Mucosa of stomach (tissue), 1 donor: ENCODE results near the gene ARHGAP12.

Source experiments
- H3K27me3 ChIP-seq: one replicate; pipeline ENCODE4 v1.7.0; 2013; ENCODE audit warnings: mild to moderate bottlenecking, low read length; ENCODE audit not compliant: control insufficient read depth, insufficient read depth
- H3K36me3 ChIP-seq: one replicate; pipeline ENCODE4 v1.7.0; 2013; ENCODE audit warnings: low read length; ENCODE audit not compliant: control insufficient read depth, insufficient read depth
- H3K4me1 ChIP-seq: one replicate; pipeline ENCODE4 v1.7.0; 2013; ENCODE audit warnings: mild to moderate bottlenecking, low read length; ENCODE audit not compliant: control insufficient read depth, insufficient read depth
- H3K4me3 ChIP-seq: one replicate; pipeline ENCODE4 v1.7.0; 2013; ENCODE audit warnings: low read length
- H3K9ac ChIP-seq: one replicate; pipeline ENCODE4 v1.7.0; 2013; ENCODE audit warnings: mild to moderate bottlenecking, low read length, moderate library complexity
- H3K9me3 ChIP-seq: one replicate; pipeline ENCODE4 v1.7.0; 2013; ENCODE audit warnings: mild to moderate bottlenecking, low read length, moderate library complexity; ENCODE audit not compliant: control insufficient read depth
- donor health status: Pancreatic carcinoma.

Gene ARHGAP12

GRCh38 chr10:31886885-31887284, 41.7 kb downstream of the ARHGAP12 start:
- no peaks in the 10 kb centered on the region for H3K27me3 ChIP-seq
- H3K36me3 ChIP-seq = no peaks in the 10 kb centered on the region
- H3K4me3 ChIP-seq = no peak overlapping the region
- no peak overlapping the region for H3K9ac ChIP-seq
- H3K4me1 ChIP-seq = peaks cover 31% of the 10 kb centered on the region
- H3K9me3 ChIP-seq = no peaks in the 10 kb centered on the region

- Histone ChIP-seq H3K27me3 (no peaks in the 10 kb centered on the region), H3K4me1 (peaks cover 31% of the 10 kb centered on the region), H3K9me3 (no peaks in the 10 kb centered on the region), H3K36me3 (no peaks in the 10 kb centered on the region), H3K4me3 (no peak overlapping the region), H3K9ac (no peak overlapping the region)
Observed at GRCh38 chr10:31885971-31886370, 42.7 kb downstream of the ARHGAP12 start.

DNA sequence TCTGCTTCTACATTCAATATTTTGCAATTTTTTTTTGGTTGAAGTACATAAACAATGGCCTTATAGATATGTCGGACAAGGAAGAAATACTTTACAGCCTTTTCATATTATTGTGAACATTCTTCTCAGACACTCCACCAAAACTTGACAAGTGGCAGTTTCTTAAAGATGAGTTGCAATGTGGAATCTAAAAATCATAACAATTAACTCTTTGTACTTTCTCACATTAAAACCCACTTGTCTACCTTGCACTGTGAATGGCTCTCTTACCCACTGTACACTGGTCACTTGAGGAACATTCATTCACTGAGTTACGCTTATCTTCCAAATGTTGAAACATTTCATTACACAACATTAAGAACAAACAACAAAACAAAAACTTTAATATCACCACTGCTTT, 44.2 kb downstream of the ARHGAP12 start:
- no peaks in the 10 kb centered on the region for H3K9me3 ChIP-seq
- H3K4me3 ChIP-seq = no peak overlapping the region
- peaks cover 31% of the 10 kb centered on the region for H3K4me1 ChIP-seq
- no peaks in the 10 kb centered on the region for H3K36me3 ChIP-seq
- no peak overlapping the region for H3K9ac ChIP-seq
- H3K27me3 ChIP-seq = no peaks in the 10 kb centered on the region

GRCh38 chr10:31883397-31883796, 45.2 kb downstream of the ARHGAP12 start:
- Histone ChIP-seq H3K9me3 (no peaks in the 10 kb centered on the region), H3K36me3 (no peaks in the 10 kb centered on the region), H3K9ac (no peak overlapping the region), H3K4me3 (no peak overlapping the region), H3K27me3 (no peaks in the 10 kb centered on the region), H3K4me1 (peaks cover 30% of the 10 kb centered on the region)

DNA sequence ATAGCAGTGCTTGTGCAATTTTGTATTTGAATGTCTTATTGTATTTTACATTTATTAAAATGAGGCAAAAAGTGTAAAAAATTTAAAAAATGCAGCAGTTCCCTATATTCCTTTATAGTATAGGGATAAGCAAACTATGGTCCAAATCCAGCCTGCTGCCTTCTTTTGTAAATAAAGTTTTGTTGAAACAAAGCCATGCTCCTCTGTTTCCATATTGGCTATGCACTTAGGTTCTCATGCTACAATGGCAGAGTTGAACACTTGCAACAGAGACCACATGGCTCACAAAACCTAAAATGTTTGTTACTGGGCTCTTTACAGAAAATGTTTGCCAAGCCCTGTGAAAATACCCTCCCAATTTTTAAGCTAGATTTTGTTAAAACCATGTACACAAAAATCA, 50.1 kb downstream of the ARHGAP12 start:
- Histone ChIP-seq H3K9me3 (no peaks in the 10 kb centered on the region), H3K9ac (no peak overlapping the region), H3K36me3 (no peaks in the 10 kb centered on the region), H3K4me1 (peaks cover 6% of the 10 kb centered on the region), H3K27me3 (no peaks in the 10 kb centered on the region), H3K4me3 (no peak overlapping the region)

GRCh38 chr10:31876652-31877352, 51.8 kb downstream of the ARHGAP12 start:
- no peaks in the 10 kb centered on the region for H3K9me3 ChIP-seq

GRCh38 chr10:31875608-31876007, 53.0 kb downstream of the ARHGAP12 start:
- Histone ChIP-seq H3K9ac (no peak overlapping the region), H3K4me3 (no peak overlapping the region), H3K4me1 (peaks cover 17% of the 10 kb centered on the region), H3K9me3 (no peaks in the 10 kb centered on the region), H3K27me3 (no peaks in the 10 kb centered on the region), H3K36me3 (no peaks in the 10 kb centered on the region)

More at GRCh38 chr10:31876652-31877352, 51.8 kb downstream of the ARHGAP12 start:
- Histone ChIP-seq H3K9ac (no peak overlapping the region), H3K36me3 (no peaks in the 10 kb centered on the region), H3K4me1 (peaks cover 6% of the 10 kb centered on the region), H3K27me3 (no peaks in the 10 kb centered on the region), H3K4me3 (no peak overlapping the region)

DNA sequence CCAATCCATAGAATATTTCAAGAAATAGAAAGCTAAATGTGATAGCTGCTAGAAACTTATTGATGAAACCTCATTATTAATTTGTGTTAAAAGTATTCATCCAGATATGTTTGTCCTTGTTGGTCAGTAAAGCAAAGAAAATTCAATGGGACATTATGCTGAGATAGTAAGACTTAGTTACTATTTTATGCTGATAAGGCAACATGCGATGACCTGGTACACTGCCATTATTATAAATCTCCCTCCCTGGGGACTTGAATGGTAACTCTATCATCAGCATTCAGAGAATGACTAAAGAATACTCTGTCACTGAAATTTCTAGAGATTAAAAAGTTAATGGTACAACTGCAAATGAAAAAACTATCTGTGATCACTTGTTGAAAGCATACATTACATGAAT, 54.9 kb downstream of the ARHGAP12 start:
- H3K4me1 ChIP-seq = peaks cover 18% of the 10 kb centered on the region
- no peaks in the 10 kb centered on the region for H3K36me3 ChIP-seq
- no peak overlapping the region for H3K4me3 ChIP-seq
- H3K9ac ChIP-seq = no peak overlapping the region
- no peaks in the 10 kb centered on the region for H3K9me3 ChIP-seq
- H3K27me3 ChIP-seq = no peaks in the 10 kb centered on the region

DNA sequence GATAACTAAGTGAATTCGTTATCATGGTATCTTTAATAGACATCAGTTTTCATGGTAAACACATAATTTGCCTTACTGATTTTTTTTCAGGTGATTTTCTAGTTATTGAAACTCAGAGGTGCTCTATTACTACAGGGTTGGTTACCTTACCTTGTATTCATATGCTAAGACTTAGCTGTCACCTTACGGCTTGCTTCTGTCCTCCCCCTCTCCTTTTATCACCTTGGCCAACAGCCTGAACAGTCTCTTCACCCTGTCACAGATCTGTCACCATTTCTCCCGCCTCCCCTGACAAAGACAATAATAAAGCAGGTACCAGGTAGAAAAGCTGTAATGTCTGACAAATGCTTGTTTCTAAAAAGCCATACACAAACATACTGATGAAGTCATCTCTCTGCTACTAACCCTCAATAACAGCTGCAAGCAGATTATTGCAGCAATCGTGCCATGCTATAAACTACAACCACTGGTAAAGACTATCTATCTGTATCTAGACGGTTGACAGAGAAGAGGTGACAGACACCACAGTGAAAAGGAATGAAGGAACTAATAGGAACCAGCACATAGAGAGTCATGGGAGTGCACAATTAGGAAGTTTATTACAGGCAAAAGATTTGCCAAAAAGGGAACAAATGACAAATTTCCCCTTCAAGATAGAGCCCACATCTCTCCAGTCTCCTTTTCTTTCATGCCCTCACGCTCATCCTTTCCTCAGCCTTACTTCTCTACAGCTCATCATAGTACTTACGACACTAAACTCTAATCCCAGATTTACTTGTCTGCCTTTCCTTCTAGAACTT, 57.2 kb downstream of the ARHGAP12 start:
- H3K27me3 ChIP-seq = no peaks in the 10 kb centered on the region
- no peak overlapping the region for H3K9ac ChIP-seq
- H3K9me3 ChIP-seq = no peaks in the 10 kb centered on the region
- no peak overlapping the region for H3K4me3 ChIP-seq
- H3K4me1 ChIP-seq = peaks cover 27% of the 10 kb centered on the region
- no peaks in the 10 kb centered on the region for H3K36me3 ChIP-seq

DNA sequence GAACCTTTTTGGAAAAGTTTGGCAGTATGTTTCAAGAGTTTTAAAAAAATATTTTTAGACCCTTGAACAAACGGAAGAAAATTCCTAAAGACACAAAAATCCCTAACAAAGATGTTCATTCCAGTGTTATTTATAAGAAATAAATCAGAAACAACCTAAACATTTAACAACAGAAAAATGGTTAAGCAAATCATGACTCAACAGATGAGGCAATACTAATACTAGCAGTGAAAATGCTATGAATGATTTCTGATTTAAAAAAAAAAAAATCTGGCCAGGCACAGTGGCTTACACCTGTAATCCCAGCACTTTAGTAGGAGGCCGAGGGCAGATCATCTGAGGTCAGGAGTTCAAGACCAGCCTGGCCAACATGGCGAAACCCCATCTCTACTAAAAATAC, 61.0 kb downstream of the ARHGAP12 start:
- no peak overlapping the region for H3K4me3 ChIP-seq
- no peak overlapping the region for H3K9ac ChIP-seq
- H3K27me3 ChIP-seq = no peaks in the 10 kb centered on the region
- H3K4me1 ChIP-seq = peaks cover 43% of the 10 kb centered on the region
- no peaks in the 10 kb centered on the region for H3K9me3 ChIP-seq
- H3K36me3 ChIP-seq = no peaks in the 10 kb centered on the region

GRCh38 chr10:31866118-31866670, 62.4 kb downstream of the ARHGAP12 start:
- no peak overlapping the region for H3K9ac ChIP-seq
- H3K9me3 ChIP-seq = no peaks in the 10 kb centered on the region
- H3K4me3 ChIP-seq = no peak overlapping the region
- no peaks in the 10 kb centered on the region for H3K36me3 ChIP-seq
- peaks cover 40% of the 10 kb centered on the region for H3K4me1 ChIP-seq
- H3K27me3 ChIP-seq = no peaks in the 10 kb centered on the region

- Histone ChIP-seq H3K4me3 (no peak overlapping the region), H3K9me3 (no peaks in the 10 kb centered on the region), H3K9ac (no peak overlapping the region), H3K36me3 (no peaks in the 10 kb centered on the region), H3K4me1 (peaks cover 35% of the 10 kb centered on the region), H3K27me3 (no peaks in the 10 kb centered on the region)
Observed at GRCh38 chr10:31864834-31865518, 63.7 kb downstream of the ARHGAP12 start.
